ENCODE measurements around the gene ARPC4.
A peak's percentile ranks its signal among the peaks of the same experiment; 100 is the strongest.
"Not testable (repeated sequence)": the region's sequence is repeated elsewhere in the genome, so short reads cannot be mapped to it uniquely, and the experiment has no call there.

The ARPC4 gene

DNA sequence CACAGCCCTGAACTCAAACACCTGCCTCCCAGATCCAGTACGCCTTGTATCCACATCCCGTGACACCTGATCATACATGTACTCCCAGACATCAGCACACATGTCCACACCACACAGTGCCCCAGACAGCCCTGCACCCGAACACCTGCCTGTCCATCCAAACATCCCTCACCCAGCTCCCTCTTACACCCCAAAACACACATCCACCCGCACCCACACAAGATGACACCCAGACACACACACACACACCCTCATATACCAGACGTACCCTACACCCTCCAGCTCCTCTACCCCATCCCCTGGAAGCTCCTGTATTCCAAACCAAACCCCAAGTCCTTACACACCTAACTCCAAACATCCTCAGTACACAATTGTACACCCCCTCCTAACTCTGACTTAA lies 23.9 kb upstream of the ARPC4 start:
- H3K4me3 ChIP-seq (ENCODE audit: low read depth, low read length): peak overlapping the region; percentile 62

DNA sequence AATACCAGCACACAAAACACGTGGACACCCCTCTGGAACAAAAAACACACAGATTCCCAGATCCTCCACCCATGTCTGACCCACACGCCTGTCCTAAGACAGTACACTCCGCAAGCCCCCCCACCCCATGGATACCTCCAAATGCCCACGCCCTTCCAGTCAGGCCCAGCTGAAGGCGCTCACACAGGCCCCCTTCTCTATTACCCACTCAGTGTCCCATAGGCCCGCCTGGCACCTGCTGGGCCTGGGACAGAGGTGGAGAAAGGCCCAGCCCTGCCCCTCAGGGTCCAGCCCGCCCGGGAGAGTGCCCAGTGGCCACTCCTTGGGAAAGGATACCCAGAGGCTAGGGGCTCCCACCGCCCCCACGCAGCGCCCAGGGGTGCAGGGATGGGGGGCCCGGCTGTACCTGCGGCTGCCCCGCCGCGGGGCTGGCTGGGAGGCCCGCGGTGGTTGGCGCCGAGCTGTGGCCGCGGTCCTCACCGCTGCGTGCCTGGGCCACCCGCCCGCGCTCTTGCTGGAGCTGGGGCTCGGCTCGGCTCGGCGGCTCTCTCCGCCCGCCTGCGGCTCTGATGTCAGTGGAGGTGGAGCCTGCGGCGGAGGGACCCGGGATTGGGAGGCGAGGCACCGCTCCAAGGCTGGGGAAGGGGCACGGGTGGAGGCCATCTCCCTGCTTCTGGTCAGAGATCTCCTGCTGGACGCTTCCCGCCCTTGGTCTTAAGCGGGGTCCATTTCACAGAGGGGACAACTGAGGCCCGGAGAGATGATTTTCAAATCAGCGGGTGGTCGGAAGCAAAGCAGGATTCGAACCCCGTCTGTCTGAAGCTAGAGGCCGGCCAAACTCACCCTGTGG lies 23.2 kb upstream of the ARPC4 start, which contains the start of gene CAMK1:
CAMK1 (minus strand) TSS at position 522 of the 850 bp plus-strand sequence. CDS start 2,198 bp downstream, outside the sequence.
- peak; percentile 11 for DNase-seq (ENCODE audit: low read depth)

More for the DNA sequence above, 23.9 kb upstream of the ARPC4 start:
- no peak for DNase-seq (ENCODE audit: low read depth)

DNA sequence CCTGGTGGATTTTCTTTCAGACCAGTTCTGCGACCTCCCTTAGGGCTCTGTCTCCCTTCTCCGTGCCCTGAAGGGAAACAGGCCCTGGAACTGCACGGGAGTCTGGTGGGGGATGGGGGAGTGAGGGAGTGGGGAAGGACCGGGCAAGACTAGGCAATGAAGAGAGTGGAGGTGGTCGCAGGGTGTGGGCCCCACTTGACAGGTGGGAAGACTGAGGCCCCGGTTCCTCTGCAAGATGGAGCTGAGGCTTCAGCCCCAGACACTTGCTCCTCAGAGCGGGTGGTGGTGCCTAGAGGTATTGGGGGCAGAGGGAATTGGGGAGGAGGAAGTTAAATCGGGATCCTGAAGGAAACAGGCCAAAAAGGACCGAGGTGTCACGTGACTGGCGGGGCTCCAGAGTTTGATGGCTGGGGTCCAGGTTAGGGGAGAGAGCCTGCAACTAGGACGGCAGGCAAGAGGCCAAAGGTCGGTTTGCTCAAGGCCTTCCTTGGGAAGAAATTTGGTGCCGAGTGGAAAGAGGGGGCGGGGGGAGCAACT lies 22.5 kb upstream of the ARPC4 start:
- H3K4me3 ChIP-seq (ENCODE audit: low read depth, low read length): peak overlapping the region; percentile 62

More for the DNA sequence above, 23.2 kb upstream of the ARPC4 start, which contains the start of gene CAMK1:
- peak within 1 kb of the TSS; percentile 62 for H3K4me3 ChIP-seq (ENCODE audit: low read depth, low read length)

DNA sequence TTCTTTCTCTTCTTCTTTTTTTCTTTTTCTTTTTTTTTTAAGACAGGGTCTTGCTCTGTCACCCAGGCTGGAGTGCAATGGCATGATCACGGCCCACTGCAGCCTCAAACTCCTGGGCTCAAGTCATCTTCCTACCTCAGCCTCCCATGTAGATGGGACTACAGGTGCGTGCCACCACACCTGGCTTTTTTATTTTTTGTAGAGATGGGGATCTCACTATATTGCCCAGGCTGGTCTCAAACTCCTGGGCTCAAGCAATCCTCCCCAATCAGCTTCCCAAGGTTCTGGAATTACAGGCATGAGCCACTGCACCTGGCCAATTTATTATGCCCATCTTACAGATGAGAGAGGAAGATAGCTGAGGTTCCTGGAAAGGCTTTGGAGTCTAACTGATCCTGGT lies 21.9 kb upstream of the ARPC4 start:
- H3K4me3 ChIP-seq (ENCODE audit: low read depth, low read length); DNase-seq (ENCODE audit: low read depth): not testable (repeated sequence)

More for the DNA sequence above, 22.5 kb upstream of the ARPC4 start:
- DNase-seq (ENCODE audit: low read depth): no peak

DNA sequence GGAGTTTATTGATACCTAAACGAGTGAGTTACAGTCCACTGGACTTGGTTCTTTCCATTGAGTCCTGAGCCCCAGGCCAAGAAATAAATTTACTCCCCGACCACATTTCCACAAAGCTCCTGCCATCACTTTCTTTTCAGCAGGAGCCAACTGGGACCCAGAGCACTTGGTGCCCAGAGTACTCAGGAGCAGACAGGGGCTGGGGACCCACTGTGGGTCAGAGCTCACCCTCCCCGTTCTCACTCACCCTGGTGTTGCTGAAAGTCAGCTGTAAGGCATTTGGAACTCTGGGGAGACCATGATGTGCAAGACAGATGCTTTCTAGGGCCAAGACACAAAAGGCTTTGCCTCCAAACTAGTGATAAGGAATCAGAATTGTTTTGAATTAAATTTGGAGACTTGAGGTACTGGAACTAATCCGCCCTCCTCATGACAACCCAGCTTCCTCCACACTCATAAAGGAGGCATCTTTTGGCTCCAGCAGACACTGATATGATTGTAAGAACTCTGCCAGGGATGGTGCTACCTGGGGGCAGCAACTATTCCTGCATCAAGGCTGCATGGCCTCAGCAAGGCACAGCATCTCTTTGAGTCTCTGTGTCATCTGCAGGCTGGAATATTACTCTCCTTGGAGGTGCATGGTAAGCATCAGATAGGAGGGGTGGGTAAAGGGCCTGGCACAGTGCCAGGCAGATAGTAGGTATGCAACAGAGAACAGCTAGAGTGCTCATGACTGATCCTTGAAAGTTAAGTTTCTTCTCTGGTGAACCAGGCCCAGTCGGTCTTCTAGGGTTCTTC lies 15.8 kb upstream of the ARPC4 start:
- H3K4me3 ChIP-seq (ENCODE audit: low read depth, low read length): no peak overlapping the region
- no peak for DNase-seq (ENCODE audit: low read depth)

DNA sequence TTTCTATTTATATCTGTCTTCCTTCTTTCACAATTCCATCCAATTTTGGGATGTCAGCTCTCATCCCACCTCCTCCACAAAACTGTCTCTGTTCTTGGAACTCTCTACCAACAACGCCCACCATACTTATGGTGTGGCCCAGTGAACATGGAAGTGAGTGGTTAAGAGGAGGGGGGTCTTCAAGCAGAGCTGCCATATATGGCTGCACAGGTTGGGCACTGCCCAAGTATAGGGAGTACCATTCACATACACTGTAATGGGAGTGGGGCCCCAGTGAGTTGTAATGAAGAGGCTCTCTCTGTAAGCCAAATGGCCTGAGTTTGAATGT lies 15.2 kb upstream of the ARPC4 start:
- no peak overlapping the region for H3K4me3 ChIP-seq (ENCODE audit: low read depth, low read length)
- no peak for DNase-seq (ENCODE audit: low read depth)

DNA sequence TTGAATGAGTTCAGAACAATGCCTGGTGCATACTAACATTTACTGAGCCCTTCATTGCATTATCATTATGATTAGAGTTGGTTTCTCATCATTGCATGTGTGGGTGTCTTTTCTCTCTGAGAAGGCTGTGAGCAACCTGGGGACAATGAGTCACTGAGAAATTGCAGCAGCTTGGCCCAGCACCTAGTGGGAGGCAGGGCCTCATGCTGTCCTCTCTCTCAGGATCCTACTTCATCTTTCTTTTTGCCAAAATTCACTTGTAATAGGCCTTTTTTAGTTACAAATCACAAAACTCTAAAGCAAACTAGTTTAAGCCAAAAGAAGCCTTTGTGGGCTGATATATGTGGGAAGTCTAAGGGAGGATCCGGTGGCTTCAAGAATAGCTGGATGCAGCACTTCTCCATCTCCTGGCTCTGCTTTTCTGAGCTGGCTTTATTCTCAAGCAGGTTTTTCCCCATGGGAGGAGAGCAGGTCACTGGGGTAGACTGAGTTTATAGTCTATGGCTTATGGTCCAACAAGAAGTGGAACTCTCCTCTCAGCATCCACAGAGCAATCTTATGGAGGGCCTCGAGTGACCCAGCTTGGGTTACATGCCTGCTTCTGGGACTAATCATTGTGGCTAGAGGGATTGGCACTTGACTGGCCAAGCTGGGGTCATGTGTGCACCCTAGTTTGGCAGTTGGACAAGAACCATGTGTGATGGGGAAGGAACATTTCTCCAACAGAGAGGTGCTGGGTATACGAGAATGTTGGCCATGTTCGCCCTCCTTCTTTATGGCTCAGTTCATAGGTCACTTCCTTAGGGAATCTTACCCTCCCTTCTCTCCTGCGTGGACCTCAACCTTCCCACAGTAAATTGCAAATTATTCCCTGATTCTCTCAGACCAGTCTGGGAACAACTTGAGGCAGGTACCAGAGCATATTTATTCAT lies 14.5 kb upstream of the ARPC4 start:
- peak; percentile 55 for DNase-seq (ENCODE audit: low read depth)
- H3K4me3 ChIP-seq (ENCODE audit: low read depth, low read length): no peak overlapping the region

DNA sequence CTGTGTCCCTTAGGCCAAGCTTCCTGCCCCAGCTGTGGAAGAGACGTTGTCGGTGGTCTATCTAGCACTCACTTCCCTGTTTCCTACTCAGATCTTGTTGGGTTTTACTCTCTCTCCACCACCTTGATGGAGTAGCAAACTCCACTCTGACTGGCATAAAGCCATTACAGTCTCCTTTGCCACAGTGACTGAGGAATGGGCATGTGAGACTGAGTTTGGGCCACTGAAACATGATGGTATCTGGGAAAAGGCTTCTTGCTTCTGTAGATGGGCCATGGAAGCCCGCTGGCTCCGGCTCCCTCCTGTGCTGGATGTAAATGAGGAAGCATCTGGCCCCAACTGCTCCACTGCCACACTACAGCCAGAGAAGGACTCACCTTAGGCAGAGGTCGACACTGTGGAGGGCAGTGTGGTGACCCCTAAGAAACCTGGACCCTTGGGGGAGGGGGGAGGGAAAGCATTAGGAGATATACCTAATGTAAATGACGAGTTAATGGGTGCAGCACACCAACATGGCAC lies 13.7 kb upstream of the ARPC4 start:
- H3K4me3 ChIP-seq (ENCODE audit: low read depth, low read length): no peak overlapping the region
- no peak for DNase-seq (ENCODE audit: low read depth)

DNA sequence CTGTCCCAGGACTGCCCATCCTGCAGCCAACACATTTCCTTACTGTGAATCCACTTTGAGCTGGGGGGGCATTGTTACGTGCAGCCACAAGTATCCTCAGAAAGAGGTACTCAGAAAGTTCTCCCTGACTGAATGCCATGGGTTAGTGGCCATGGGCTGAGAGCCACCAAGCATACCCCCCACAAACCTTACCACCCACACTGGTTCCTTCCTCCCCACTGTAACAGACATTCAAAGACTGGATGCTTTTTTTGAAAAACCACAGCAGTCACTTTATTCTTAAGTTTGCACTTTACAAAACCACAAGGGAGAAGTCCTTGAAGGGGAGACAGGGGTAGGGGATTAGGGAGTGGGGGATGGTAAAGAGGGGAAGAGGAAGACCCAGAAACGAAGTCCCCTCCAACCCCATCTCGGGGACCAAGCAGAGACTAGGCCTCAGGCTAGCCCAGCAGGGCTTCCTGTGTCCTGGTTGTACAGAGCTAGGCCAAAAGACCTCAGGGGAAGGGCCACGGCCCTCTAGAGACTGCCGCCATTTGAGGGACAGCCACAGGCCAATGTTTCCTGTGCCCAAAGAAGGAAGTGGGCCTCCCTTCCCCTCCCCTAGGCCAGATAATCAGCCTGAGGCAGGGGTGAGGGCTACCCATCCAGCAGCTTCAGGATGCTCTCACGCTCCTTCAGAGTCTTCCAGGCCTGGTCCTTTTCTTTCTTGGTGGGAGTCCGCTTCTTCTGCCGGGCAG lies 13.0 kb upstream of the ARPC4 start:
- no peak overlapping the region for H3K4me3 ChIP-seq (ENCODE audit: low read depth, low read length)
- no peak for DNase-seq (ENCODE audit: low read depth)

DNA sequence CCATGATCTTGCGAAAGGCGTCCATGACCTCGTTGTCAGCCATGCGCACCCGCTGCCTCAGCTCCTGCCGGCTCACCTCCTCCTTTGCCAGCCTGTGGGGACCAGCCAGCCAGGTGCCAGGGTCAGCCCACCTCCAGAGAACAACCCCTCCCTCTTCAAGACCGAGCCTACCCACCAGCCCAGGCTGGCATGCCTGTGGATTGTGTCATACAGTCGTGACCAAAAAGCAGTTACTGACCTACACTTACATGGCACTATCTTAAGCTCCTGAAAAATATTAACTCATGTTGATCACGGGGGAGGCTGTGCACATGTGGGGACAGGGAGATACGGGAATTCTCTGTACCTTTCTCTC lies 12.4 kb upstream of the ARPC4 start:
- DNase-seq (ENCODE audit: low read depth): no peak
- no peak overlapping the region for H3K4me3 ChIP-seq (ENCODE audit: low read depth, low read length)

DNA sequence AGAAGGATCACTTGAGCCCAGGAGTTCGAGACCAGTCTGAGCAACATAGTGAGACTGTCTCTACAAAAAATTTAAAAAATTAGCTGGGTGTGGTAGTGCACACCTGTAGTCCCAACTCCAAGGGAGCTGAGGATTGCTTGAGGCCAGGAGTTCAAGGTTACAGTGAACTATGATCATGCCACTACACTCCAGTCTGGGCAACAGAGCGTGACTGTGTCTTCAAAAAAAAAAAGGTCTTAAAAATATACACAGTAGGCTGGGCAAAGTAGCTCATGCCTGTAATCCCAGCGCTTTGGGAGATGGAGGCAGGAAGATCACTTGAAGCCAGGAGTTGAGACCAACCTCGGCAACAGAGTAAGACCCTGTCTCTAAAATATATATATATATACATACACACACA lies 12.0 kb upstream of the ARPC4 start:
- no peak overlapping the region for H3K4me3 ChIP-seq (ENCODE audit: low read depth, low read length)
- DNase-seq (ENCODE audit: low read depth): no peak

DNA sequence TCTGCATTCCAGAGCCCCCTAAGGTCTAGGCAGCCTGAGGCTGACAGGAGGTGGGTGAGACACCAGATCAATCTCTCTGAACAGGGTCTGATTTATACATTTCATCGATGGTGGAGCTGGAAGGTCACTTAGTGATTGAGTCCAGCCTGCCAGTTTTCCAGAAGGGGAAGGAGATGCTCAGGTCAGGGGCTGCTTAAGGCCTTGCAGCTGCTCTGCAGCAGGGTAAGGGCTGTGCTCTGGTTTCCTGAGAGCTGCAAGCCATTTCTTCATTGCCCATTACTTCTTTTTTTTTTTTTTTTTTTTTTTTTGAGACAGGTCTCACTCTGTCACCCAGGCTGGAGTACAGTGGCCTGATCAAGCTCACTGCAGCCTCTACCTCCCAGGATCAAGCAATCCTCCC lies 11.3 kb upstream of the ARPC4 start:
- DNase-seq (ENCODE audit: low read depth): no peak
- H3K4me3 ChIP-seq (ENCODE audit: low read depth, low read length): no peak overlapping the region

DNA sequence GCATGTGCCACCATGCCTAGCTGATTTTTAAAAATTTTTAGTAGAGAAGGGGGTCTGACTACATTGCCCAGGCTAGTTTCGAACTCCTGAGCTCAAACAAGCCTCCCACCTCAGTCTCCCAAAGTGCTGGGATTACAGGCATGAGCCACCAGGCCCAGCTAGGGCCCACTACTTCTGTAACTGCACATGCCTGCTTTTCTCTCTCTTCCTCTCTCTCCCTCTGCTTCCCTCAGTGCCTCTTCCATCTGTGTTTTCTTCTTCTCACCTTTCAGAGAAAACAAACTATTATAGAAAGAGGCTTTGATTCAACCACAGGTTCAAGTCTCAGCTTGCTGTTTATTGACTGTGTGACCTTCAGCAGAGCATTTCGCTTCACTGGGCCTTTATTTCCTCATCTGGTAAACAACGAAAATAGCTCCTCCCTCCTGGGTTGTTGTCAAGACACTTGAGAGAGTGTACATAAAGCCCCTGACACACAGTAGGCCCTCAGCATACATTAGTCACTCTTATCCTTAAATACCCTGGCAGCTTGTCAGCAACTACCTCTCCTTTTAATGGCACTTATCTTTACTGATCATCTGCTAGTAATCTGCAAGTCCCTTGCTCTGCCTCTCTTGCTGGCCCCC lies 10.8 kb upstream of the ARPC4 start:
- H3K4me3 ChIP-seq (ENCODE audit: low read depth, low read length): no peak overlapping the region
- no peak for DNase-seq (ENCODE audit: low read depth)

DNA sequence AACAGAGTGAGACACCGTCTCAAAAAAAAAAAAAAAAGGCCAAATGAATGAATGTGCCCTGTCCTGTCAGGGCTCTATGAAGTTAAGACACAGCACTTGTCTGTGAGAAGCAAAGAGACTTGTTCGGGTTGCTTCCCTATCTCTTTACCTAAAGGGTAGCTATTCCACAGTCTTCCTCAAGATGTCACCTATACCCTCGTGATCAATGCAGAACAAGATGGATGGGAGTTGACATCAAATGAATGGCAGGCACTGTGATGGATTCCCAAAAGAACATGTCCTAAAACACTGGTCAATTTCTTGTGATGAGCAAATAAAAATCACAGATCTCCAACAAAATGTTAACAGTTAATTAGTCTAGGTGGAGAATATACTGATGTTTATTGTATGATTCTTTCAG lies 10.1 kb upstream of the ARPC4 start:
- no peak for DNase-seq (ENCODE audit: low read depth)

DNA sequence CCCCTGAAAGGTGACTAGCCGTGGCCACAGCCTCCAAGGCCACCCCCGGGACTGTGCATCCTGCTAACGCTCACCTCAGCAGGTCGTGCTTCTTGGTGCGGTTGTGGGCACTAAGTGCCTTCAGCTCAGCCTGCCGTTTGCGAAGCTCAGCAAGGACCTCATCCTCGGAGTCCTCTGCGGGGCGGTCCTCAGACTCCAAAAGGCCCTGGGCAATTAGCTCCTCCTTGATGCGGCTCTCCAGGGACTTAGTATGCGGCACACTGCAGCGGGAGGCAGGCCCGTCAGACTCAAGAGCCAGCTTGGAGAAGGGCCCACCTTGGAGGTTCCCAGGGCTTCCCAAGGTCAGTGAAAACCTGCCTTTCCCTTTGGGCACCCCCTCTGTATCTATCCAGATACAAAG lies 8.9 kb upstream of the ARPC4 start:
- no peak overlapping the region for H3K4me3 ChIP-seq (ENCODE audit: low read depth, low read length)
- DNase-seq (ENCODE audit: low read depth): no peak

More for the DNA sequence above, 10.1 kb upstream of the ARPC4 start:
- H3K4me3 ChIP-seq (ENCODE audit: low read depth, low read length): no peak overlapping the region

DNA sequence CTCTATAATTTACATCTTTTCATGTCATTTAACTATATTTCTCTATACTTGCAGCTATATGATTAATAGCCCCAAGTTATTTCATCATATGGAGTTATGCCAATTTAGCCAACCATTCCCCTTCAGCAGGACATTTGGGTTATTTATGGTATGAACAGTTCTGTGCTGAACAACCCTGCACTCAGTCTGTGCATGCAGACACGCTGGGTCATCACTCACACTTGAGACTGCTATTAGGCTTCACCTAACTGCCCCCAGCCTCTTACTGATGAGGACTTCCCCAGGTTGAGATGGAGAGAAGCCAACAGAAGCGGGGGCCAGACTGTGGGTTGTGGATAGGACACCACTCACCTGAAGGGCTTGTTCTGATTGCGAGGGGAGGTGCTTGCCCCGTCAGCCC lies 7.9 kb upstream of the ARPC4 start:
- no peak for DNase-seq (ENCODE audit: low read depth)
- no peak overlapping the region for H3K4me3 ChIP-seq (ENCODE audit: low read depth, low read length)

DNA sequence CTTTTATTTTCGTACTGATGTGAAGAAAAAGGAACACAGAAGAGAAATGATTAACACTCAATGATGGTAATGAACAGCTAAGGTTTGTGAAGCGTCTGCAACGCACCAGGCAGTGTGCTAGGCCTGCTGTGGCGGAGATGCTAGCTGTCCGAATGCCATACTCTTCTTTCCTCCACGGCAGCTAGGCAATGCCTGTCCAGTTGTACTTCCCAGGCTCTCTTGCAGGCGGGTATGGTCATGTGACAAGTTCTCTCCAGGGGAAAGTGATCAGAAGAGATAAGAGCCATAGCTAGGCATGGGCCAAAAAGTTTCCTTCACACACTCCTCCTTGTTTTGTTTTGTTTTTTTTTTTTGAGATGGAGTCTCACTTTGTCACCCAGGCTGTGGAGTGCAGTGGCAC lies 7.3 kb upstream of the ARPC4 start:
- DNase-seq (ENCODE audit: low read depth): no peak

DNA sequence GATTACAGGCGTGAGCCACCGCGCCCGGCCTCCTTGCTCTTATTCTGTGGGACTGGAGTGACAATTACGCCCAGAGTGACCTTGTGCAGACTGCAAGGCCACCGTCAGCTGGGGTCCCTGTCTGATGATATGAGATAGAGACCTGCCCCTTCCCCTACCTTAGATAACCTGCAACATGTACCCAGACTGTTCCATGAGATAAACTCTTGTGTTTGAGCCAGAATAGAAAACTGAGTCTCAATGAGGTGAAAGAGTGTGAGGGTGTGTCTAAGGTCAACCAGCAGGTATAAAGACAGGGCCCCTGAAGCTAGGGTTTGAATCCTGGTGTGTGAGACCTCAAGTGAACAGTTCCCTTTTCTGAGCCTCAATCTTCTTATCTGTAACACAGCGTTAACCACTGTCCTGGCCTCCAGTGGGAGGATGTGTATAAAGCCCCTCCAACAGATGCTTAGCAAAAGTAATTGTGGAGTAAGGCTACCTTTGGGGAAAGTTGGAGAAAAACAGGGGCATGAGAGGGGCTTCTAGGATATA lies 6.6 kb upstream of the ARPC4 start:
- DNase-seq (ENCODE audit: low read depth): no peak
- H3K4me3 ChIP-seq (ENCODE audit: low read depth, low read length): no peak overlapping the region

More for the DNA sequence above, 7.3 kb upstream of the ARPC4 start:
- H3K4me3 ChIP-seq (ENCODE audit: low read depth, low read length): no peak overlapping the region
